Right lobe of liver (tissue), 6 donors: ENCODE data around the gene FMN1. TPM values are rescaled to one million over a fixed set of nuclear protein-coding genes. Genes with fewer than 3 reads are reported as not detected.

Experiments
- ATAC-seq, 4 donors: fragments of 200-7000 bp; cut with Tn5 transposase; one replicate each; pipeline ENCODE4 v1.9.1; 2020; ENCODE audit warnings: mild to moderate bottlenecking in 4 of 4, moderate library complexity in 4 of 4
- DNase-seq, 3 donors: peaks; one replicate each; pipeline ENCODE4 v3.0.0-alpha.2; 2020
- H3K27ac ChIP-seq, 3 donors: fragments of 200-600 bp; one replicate each; pipeline ENCODE4 v1.8.0; 2022
- H3K27me3 ChIP-seq, 2 donors: fragments of 200-600 bp; one replicate each; pipeline ENCODE4 v1.8.0; 2022
- H3K36me3 ChIP-seq, 4 donors: fragments of 200-600 bp; sonication (generic) in 1 of 4; one replicate each; pipeline versions ENCODE4 v1.5.1 to v1.8.0; 2017 to 2022; ENCODE audit warnings: control low read depth in 1 of 4
- H3K4me1 ChIP-seq, 4 donors: fragments of 200-600 bp; sonication (generic) in 1 of 4; one replicate each; pipeline versions ENCODE4 v1.5.1 to v1.8.0; 2017 to 2022; ENCODE audit warnings: control low read depth in 1 of 4
- H3K4me3 ChIP-seq, 3 donors: fragments of 200-600 bp; one replicate each; pipeline ENCODE4 v1.8.0; 2022
- H3K9me3 ChIP-seq, 4 donors: fragments of 200-600 bp; sonication (generic) in 1 of 4; one replicate each; pipeline versions ENCODE4 v1.5.1 to v1.8.0; 2017 to 2022; ENCODE audit warnings: control low read depth in 1 of 4
- POLR2A ChIP-seq: fragments of 450-650 bp; IDR thresholded peaks from one replicate; pipeline ENCODE4 v1.6.1; 2017; ENCODE audit warnings: antibody characterized with exemption, mild to moderate bottlenecking
- WGBS: methylation state at CpG from one replicate; pipeline ENCODE4 v1.1.6; 2018; ENCODE audit warnings: low coverage, low lambda C conversion rate; ENCODE audit not compliant: insufficient coverage; ENCODE audit errors: missing lambda C conversion rate; 5-methylcytosine and 5-hydroxymethylcytosine counted together
- intact Hi-C, 2 donors: fragments of 100-400 bp; cut with DNase I; formaldehyde crosslinking; loops; one replicate each; pipeline versions ENCODE4 v1.11.2 to v1.14.1; 2022
- total RNA-seq, 6 experiments: library from RNA; depleted of rRNA in 2 of 6; stranded (reverse); fragments of >200 nt in 2 of 6; fragmentation: NEBNext Ultra II Directional in 3 of 6; extraction: Animal tissue kit (Norgen Biotek cat#: 25700) in 3 of 6; gene quantifications; one replicate each; pipeline versions ENCODE4 v1.1.0 to v1.2.4, GENCODE V29; 2016 to 2023
- TF ChIP-seq, protein P1 (sequence below), 4 donors: fragments of 200-600 bp in 3 of 4; fragments of 450-650 bp in 1 of 4; IDR thresholded peaks; one replicate each; pipeline versions ENCODE4 v1.5.1 to v1.8.0; 2016 to 2022; ENCODE audit warnings: antibody characterized with exemption in 4 of 4, mild to moderate bottlenecking in 2 of 4
- donor health status: DM: no; HTN: yes; CAD: no.
- donor health status: DM: no; HTN: no; CAD: no.
- donor health status: DM: no; HTN: no; CAD: no.
- donor health status: DM: no; HTN: yes; CAD: no.
- donor health status: DM: no; HTN: yes; CAD: no.

FMN1 gene
- total RNA-seq, 6 experiments from 2014 or later = 1.1 to 6.8 (median 3.1) TPM

DNA sequence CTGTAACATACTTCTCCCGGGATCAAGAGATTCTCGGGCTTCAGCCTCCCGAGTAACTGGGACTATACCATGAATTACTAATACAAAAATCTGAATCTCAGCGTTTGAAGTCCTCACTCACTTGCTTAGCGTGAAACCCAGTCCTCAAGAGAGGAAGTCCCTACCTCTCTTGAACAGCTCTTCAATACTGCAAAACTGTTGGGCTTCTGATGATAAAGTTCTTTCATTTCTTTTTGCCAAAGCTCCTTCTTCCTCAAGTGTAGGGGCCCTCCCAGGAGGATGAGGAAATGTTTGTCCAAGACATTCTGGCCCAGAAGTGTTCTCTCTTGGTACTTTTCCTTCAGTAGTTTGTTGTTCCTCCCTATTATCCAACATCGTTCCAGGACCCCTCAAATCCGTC lies 48.5 kb downstream of the FMN1 start:
- no peaks in the 10 kb centered on the region for H3K36me3 ChIP-seq
- H3K4me3 ChIP-seq = no peak overlapping the region
- TF ChIP-seq, protein P1, sequence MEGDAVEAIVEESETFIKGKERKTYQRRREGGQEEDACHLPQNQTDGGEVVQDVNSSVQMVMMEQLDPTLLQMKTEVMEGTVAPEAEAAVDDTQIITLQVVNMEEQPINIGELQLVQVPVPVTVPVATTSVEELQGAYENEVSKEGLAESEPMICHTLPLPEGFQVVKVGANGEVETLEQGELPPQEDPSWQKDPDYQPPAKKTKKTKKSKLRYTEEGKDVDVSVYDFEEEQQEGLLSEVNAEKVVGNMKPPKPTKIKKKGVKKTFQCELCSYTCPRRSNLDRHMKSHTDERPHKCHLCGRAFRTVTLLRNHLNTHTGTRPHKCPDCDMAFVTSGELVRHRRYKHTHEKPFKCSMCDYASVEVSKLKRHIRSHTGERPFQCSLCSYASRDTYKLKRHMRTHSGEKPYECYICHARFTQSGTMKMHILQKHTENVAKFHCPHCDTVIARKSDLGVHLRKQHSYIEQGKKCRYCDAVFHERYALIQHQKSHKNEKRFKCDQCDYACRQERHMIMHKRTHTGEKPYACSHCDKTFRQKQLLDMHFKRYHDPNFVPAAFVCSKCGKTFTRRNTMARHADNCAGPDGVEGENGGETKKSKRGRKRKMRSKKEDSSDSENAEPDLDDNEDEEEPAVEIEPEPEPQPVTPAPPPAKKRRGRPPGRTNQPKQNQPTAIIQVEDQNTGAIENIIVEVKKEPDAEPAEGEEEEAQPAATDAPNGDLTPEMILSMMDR (IDR thresholded peaks at IDR 0.05) = no peak
- no peak for TF ChIP-seq POLR2A
- DNase-seq (no peak), ATAC-seq (no peak)
- no peaks in the 10 kb centered on the region for H3K9me3 ChIP-seq
- intact Hi-C loops = no loop called here
- WGBS = 90% methylated on average over 7 of the region's 7 CpGs
- H3K4me1 ChIP-seq = peaks cover 0 to 13% (median 0%) of the 10 kb centered on the region in 4 donors
- H3K27me3 ChIP-seq = no peaks in the 10 kb centered on the region
- H3K27ac ChIP-seq = no peak overlapping the region

DNA sequence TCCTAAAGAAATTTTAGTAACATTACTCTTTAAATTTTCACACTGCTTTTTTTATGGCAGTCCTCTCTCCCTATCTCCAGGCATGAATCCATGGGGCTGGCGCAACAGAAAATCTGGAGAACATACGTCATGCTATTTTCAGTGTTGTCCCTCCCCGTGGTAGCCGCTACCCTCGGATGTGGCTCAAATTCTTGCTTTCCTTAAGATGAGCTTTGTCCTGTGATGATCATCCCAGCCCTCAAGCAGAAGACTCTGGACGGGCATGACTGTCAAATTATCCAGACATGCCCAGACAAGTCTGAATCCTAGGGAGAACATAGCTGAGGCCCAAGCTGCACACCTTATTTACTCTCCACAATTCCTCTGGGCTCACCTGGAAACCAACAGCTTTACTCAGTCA lies 49.1 kb downstream of the FMN1 start:
- no peak for DNase-seq
- ATAC-seq = no peak
- WGBS = 84% methylated on average over 6 of the region's 6 CpGs
- TF ChIP-seq POLR2A = no peak
- TF ChIP-seq, protein P1 (IDR thresholded peaks at IDR 0.05) = no peak
- Histone ChIP-seq H3K27me3 (no peaks in the 10 kb centered on the region), H3K4me3 (no peak overlapping the region), H3K4me1 (peaks cover 0 to 13% (median 0%) of the 10 kb centered on the region in 4 donors), H3K36me3 (no peaks in the 10 kb centered on the region), H3K27ac (no peak overlapping the region), H3K9me3 (no peaks in the 10 kb centered on the region)
- intact Hi-C loops = no loop called here

DNA sequence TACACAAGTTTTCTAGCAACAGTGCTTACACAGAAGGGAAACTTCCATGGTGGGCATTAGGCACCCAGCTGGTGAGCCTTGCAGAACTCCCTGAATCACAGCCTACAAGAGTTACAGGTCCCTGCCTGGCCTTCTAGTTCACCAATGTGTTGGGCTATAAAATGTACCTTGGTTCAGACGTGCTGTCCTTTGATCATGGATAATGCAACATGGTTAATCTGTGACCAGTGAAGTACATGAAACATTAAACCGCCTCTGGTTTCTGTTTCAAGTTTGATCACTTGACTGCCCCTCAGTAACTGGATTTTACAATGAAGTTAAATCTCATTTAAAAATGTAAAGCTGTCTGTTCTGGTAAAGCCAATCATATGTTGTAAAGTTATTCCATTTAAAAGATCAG lies 51.8 kb downstream of the FMN1 start:
- Histone ChIP-seq H3K9me3 (no peaks in the 10 kb centered on the region), H3K27me3 (no peaks in the 10 kb centered on the region), H3K27ac (no peak overlapping the region), H3K36me3 (no peaks in the 10 kb centered on the region), H3K4me3 (no peak overlapping the region), H3K4me1 (peaks cover 0 to 13% (median 0%) of the 10 kb centered on the region in 4 donors)
- 11% methylated on average over 2 of the region's 2 CpGs for WGBS
- peak; percentile 63 to 95 (median 84) for ATAC-seq
- intact Hi-C loops = no loop called here
- no peak for DNase-seq
- no peak for TF ChIP-seq POLR2A
- TF ChIP-seq, protein P1 (IDR thresholded peaks at IDR 0.05) = no peak

DNA sequence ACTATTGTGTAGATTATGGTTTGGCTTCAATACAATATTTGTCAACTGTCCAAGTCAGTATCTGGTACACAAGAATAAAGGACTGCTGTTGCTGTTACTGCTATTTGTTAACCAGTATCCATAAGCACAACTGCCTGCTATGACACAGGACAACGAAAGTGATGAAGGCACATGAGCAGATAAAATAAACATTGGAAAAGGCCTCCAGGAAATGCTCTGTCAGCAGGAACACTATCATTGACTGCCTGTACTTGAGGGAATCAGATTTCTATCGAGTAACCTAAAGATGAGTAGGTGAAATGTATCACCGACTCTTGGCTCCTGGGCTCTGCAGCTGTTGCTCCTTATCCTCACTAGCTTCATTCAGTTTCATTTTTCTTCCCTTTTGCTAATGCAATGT lies 56.5 kb downstream of the FMN1 start:
- intact Hi-C loops = no loop called here
- peaks cover 0 to 11% (median 0%) of the 10 kb centered on the region in 4 donors for H3K4me1 ChIP-seq
- DNase-seq (no peak), ATAC-seq (no peak)
- no peaks in the 10 kb centered on the region for H3K27me3 ChIP-seq
- no peak overlapping the region for H3K4me3 ChIP-seq
- no peak overlapping the region for H3K27ac ChIP-seq
- no peaks in the 10 kb centered on the region for H3K9me3 ChIP-seq
- 56% methylated on average over 3 of the region's 3 CpGs for WGBS
- TF ChIP-seq, protein P1 (IDR thresholded peaks at IDR 0.05) = no peak
- TF ChIP-seq POLR2A = no peak
- H3K36me3 ChIP-seq = no peaks in the 10 kb centered on the region

DNA sequence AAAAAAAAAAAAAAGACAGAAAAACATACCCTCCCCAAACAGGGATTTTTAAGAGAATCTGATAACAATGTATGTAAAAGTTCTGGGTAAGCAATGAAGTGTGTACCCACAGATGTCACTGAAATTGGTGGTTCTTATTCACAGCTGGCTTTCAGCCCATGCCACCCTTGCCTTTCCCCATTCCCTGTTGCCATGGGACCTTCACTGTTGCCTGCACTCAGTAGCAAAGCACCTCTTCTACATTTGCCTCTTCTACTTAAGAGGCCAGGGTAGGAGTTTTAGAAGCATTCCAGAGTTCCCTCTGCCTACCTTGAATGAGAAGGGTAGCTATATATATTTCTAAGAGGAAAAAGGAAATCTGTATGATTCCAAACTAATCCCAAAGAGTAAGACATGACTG lies 57.4 kb downstream of the FMN1 start:
- Histone ChIP-seq H3K4me1 (peaks cover 0 to 2% (median 0%) of the 10 kb centered on the region in 4 donors), H3K9me3 (no peaks in the 10 kb centered on the region), H3K4me3 (no peak overlapping the region), H3K27ac (no peak overlapping the region), H3K27me3 (no peaks in the 10 kb centered on the region), H3K36me3 (no peaks in the 10 kb centered on the region)
- TF ChIP-seq, protein P1 (IDR thresholded peaks at IDR 0.05) = no peak
- no peak for TF ChIP-seq POLR2A
- intact Hi-C loops = no loop called here
- DNase-seq (no peak), ATAC-seq (no peak)
